Muscle of leg (tissue), 11 donors: ENCODE results near the gene LRCH2. TPM values are rescaled to one million over a fixed set of nuclear protein-coding genes. Genes with fewer than 3 reads are reported as not detected.
"Not testable (repeated sequence)": the region's sequence is repeated elsewhere in the genome, so short reads cannot be mapped to it uniquely, and the experiment has no call there.

Experiments used
- DNase-seq: peaks from one replicate; pipeline ENCODE4 v3.0.0; 2013
- H3K27ac ChIP-seq: one replicate; pipeline ENCODE4 v1.5.1; 2013; ENCODE audit warnings: mild to moderate bottlenecking, low read length, control low read depth
- H3K27me3 ChIP-seq: one replicate; pipeline ENCODE4 v1.6.1; 2013; ENCODE audit warnings: low read length; ENCODE audit not compliant: control insufficient read depth, insufficient read depth
- H3K36me3 ChIP-seq: one replicate; pipeline ENCODE4 v1.6.1; 2013; ENCODE audit warnings: low read length; ENCODE audit not compliant: control insufficient read depth, insufficient read depth
- H3K4me1 ChIP-seq: one replicate; pipeline ENCODE4 v1.6.1; 2013; ENCODE audit warnings: low read length; ENCODE audit not compliant: control insufficient read depth, insufficient read depth
- H3K4me3 ChIP-seq: one replicate; pipeline ENCODE4 v1.5.1; 2013; ENCODE audit warnings: low read length, control low read depth
- H3K9me3 ChIP-seq: replicated peaks from 2 replicates; pipeline ENCODE4 v1.6.1; 2013; ENCODE audit warnings: low read depth, low read length; ENCODE audit not compliant: control insufficient read depth
- WGBS: methylation state at CpG from one replicate; pipeline ENCODE4 v1.1.5; 2013; ENCODE audit warnings: missing lambda C conversion rate; ENCODE audit not compliant: insufficient coverage; 5-methylcytosine and 5-hydroxymethylcytosine counted together
- polyA plus RNA-seq, 8 donors: library from polyadenylated mRNA; unstranded; fragments of 120-200 nt; gene quantifications; one replicate each; pipeline versions ENCODE4 v1.2.1 to v1.2.3, GENCODE V29; 2013; ENCODE audit warnings: inconsistent platforms in 1 of 8, low replicate concordance in 1 of 8; ENCODE audit not compliant: insufficient read length in 8 of 8, insufficient read depth in 1 of 8
- total RNA-seq: library from RNA; stranded (reverse); fragments of 120-200 nt; gene quantifications from one replicate; pipeline ENCODE4 v1.2.4, GENCODE V29; 2013

Gene LRCH2
- total and polyA plus RNA-seq, 9 donors, result 3.9 to 7.3 (median 4.4) TPM

- no CpG with 5 or more reads among the region's 2 CpGs for WGBS
- Histone ChIP-seq H3K4me3 (no peak overlapping the region), H3K36me3 (no peaks in the 10 kb centered on the region), H3K9me3 (no peaks in the 10 kb centered on the region), H3K27ac (no peak overlapping the region), H3K27me3 (peaks cover 7% of the 10 kb centered on the region), H3K4me1 (no peaks in the 10 kb centered on the region)
- no peak for DNase-seq
These were observed 21.1 kb upstream of the LRCH2 start for GRCh38 chrX:115255003-115255402.

DNA sequence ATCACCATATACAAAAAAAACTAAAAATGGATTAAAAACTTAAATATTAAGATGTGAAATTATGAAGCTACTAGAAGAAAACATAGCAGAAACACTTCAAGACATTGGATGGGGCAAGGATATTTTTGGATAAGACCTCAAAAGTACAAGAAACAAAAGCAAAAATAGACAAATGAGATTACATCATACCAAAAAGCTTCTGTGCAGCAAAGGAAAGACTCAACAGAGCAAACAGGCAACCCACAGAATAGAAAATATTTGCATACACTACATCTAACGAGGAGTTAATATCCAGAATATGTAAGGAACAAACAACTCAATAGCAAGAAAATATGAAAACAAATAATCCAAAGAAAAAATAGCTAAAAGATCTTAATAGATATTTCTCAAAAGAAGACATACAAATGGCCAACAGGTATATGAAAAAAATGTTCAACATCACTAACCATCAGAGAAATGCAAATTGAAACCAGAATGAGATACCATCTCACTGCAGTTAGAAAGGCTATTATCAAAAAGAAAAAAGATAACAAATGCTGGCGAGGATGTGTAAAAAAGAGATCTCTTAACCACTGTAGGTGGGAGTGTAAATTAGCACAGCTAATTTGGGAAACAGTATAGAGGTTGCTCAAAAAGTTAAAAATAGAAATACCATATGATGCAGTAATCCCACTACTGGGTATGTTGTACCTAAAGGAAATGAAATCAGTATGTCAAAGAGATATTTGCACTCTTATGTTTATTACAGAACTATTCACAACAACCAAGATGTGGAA, 17.8 kb upstream of the LRCH2 start:
- Histone ChIP-seq H3K4me1 (no peaks in the 10 kb centered on the region), H3K4me3 (no peak overlapping the region), H3K9me3 (no peaks in the 10 kb centered on the region), H3K27me3 (peaks cover 8% of the 10 kb centered on the region), H3K36me3 (no peaks in the 10 kb centered on the region), H3K27ac (no peak overlapping the region)
- WGBS, result no CpG with 5 or more reads among the region's 2 CpGs
- no peak for DNase-seq

DNA sequence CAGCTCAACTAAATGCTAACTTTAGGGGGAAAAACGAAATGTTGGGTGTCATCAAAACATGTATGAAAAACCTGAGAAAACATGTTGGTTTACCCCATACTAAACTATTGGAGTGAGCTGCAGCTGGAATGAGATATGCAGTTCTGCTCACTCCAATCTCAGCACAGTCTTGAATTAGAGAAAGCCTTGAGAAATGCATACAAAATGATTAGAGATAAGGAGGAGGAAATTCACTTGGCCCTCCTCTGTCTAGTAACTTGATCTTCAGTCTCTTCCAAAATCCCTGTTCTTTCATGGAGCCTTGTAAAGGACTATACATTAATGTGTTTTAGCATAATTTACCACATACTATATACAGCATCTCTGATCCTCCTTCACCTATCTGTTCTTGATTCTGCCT, 3.2 kb upstream of the LRCH2 start:
- peaks cover 26% of the 10 kb centered on the region for H3K27me3 ChIP-seq
- DNase-seq, result no peak
- H3K4me1 ChIP-seq, result no peaks in the 10 kb centered on the region
- WGBS, result no CpG with 5 or more reads among the region's 1 CpG
- H3K4me3 ChIP-seq, result no peak overlapping the region
- H3K27ac ChIP-seq, result no peak overlapping the region
- H3K36me3 ChIP-seq, result no peaks in the 10 kb centered on the region
- no peaks in the 10 kb centered on the region for H3K9me3 ChIP-seq

DNA sequence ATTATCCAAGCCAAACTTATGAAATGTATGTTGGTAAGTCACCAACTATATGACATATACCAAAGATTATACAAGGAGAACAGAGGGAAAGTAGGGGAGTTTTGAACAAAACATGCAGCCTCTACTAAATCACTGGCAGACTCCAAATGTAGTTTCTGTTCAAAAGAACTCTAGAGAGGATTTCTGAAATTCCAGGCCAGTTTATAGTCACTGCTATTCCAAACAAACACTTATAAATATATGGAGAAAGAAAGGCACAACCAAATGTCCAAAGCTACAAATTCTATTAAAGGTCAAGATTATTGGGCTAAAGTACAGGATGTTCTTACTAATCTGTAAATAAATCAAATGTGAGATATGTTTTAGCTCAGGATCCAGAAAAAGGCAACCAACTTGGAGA, 2.7 kb upstream of the LRCH2 start:
- Histone ChIP-seq H3K4me1 (no peaks in the 10 kb centered on the region), H3K27me3 (peaks cover 26% of the 10 kb centered on the region), H3K27ac (no peak overlapping the region), H3K9me3 (no peaks in the 10 kb centered on the region), H3K4me3 (no peak overlapping the region), H3K36me3 (no peaks in the 10 kb centered on the region)
- no peak for DNase-seq

- Histone ChIP-seq H3K36me3 (no peaks in the 10 kb centered on the region), H3K9me3 (no peaks in the 10 kb centered on the region), H3K27me3 (peaks cover 19% of the 10 kb centered on the region), H3K4me1 (no peaks in the 10 kb centered on the region), H3K27ac (peak overlapping the region; percentile 62), H3K4me3 (peak overlapping the region; percentile 69)
- WGBS, result 10% methylated on average over 2 of the region's 3 CpGs
- no peak for DNase-seq
These were observed 565 bp upstream of the LRCH2 start for GRCh38 chrX:115234461-115234860.

DNA sequence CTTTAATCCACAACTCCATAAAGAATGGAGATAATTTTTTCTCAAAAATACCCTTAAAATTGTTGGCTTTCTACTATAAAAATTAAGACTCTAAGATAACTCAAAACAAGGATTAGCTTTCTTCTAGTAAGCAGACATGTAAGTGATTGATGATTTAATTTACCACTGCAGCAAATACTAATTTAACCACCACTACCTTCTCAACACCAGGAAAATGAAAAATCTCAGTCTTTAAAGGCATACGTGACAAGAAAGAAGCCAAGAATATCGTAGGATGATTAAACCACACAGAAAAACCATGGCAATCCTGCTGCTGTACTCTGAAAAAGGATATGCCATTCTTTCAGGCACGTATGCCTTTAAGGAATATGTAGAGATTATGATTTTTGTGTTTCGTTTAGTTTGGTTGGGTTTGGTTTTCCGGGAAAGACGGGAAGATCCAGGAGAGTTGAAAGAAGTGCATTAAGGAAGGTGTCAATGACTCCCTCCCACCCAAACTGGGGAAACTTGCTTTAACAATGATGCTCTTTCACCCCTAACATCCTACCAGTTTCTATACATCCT, 881 bp downstream of the LRCH2 start:
- no CpG with 5 or more reads among the region's 6 CpGs for WGBS
- Histone ChIP-seq H3K27ac (peak overlapping the region; percentile 82), H3K4me1 (no peaks in the 10 kb centered on the region), H3K36me3 (no peaks in the 10 kb centered on the region), H3K27me3 (peaks cover 14% of the 10 kb centered on the region), H3K4me3 (peak overlapping the region; percentile 69), H3K9me3 (no peaks in the 10 kb centered on the region)
- peak; percentile 19 for DNase-seq

DNA sequence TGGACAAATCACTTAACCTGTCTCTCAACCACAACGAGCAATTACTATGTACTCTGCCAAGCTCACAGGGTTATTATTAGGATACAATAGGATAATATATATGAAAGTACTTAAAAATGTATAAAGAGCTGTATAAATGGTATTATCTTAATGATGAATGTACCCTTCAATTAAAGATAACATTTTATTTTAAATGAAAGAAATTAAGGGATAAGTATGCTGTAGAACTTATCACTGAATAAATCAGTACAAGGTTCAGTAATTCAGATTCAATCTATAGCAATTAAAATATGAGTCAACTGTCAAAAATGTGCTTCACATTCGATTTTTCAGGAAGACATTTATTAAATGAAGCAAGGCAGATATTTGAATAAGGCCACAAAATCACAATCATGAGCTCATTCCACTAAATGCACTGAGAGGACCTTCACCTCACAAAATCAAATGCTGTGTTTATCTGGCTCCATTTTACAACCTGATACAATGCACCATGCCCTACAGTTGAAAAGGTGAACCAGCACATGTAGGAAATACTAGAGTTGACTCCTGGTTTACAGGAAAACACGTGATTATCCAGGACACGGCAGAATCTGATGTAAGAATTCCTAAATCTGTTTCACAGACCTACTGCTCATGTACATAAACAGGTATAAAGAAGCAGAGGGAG, 4.4 kb downstream of the LRCH2 start:
- peaks cover 18% of the 10 kb centered on the region for H3K27me3 ChIP-seq
- H3K36me3 ChIP-seq, result no peaks in the 10 kb centered on the region
- peak; percentile 33 for DNase-seq
- H3K4me3 ChIP-seq, result no peak overlapping the region
- H3K4me1 ChIP-seq, result no peaks in the 10 kb centered on the region
- no peaks in the 10 kb centered on the region for H3K9me3 ChIP-seq
- no CpG with 5 or more reads among the region's 4 CpGs for WGBS
- no peak overlapping the region for H3K27ac ChIP-seq

- no peaks in the 10 kb centered on the region for H3K9me3 ChIP-seq
- no CpG with 5 or more reads among the region's 1 CpG for WGBS
- H3K4me3 ChIP-seq, result no peak overlapping the region
- H3K4me1 ChIP-seq, result no peaks in the 10 kb centered on the region
- peak; percentile 14 for DNase-seq
- no peaks in the 10 kb centered on the region for H3K36me3 ChIP-seq
- peaks cover 6% of the 10 kb centered on the region for H3K27me3 ChIP-seq
- no peak overlapping the region for H3K27ac ChIP-seq
These were observed 7.0 kb downstream of the LRCH2 start for GRCh38 chrX:115226929-115227328.

GRCh38 chrX:115217346-115217745, 16.6 kb downstream of the LRCH2 start:
- H3K9me3 ChIP-seq, H3K36me3 ChIP-seq: not testable (repeated sequence)
- no CpG with 5 or more reads among the region's 4 CpGs for WGBS

DNA sequence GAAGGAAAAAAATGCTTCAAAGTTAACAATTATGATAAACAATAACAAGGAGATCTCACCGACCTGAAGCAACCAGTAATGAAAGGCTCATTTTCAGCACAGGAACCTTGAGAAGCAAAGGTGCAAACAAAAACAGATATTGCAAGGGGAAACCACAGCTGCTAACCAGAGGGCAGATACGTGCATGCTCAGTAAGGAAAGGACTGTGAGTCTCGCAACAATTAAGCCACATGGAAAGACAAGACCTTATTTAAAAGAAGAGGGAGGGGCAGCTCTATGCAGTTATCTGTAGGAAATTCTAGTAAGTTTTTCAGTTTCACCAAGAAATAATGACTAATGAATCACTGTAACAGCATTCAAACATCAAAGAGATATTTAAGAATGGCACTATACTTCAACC, 19.3 kb downstream of the LRCH2 start:
- Histone ChIP-seq H3K4me1 (no peaks in the 10 kb centered on the region), H3K4me3 (no peak overlapping the region), H3K9me3 (no peaks in the 10 kb centered on the region), H3K27ac (no peak overlapping the region), H3K27me3 (peaks cover 9% of the 10 kb centered on the region), H3K36me3 (no peaks in the 10 kb centered on the region)
- DNase-seq, result no peak
- WGBS, result no CpG with 5 or more reads among the region's 3 CpGs

More at GRCh38 chrX:115217346-115217745, 16.6 kb downstream of the LRCH2 start:
- not testable (repeated sequence) for H3K4me1 ChIP-seq, DNase-seq, H3K27me3 ChIP-seq, H3K4me3 ChIP-seq, H3K27ac ChIP-seq
